IPS-NIHi7 (cell line): ENCODE data around the gene ASB8.
"Not testable (repeated sequence)": the region's sequence is repeated elsewhere in the genome, so short reads cannot be mapped to it uniquely, and the experiment has no call there.

ENCODE experiments used
- DNase-seq: peaks from one replicate; pipeline ENCODE4 v3.0.0; 2012; ENCODE audit warnings: mixed read lengths; ENCODE audit errors: extremely low spot score

ASB8 gene

GRCh38 chr12:48142818-48143674 is 14.3 kb downstream of the ASB8 start:
- DNase-seq = peak; percentile 38

- no peak for DNase-seq
Observed at GRCh38 chr12:48135027-48135426, 22.3 kb downstream of the ASB8 start.

GRCh38 chr12:48132826-48133225 is 24.5 kb downstream of the ASB8 start:
- DNase-seq = no peak

GRCh38 chr12:48131517-48131916 is 25.8 kb downstream of the ASB8 start:
- DNase-seq = no peak

- no peak for DNase-seq
Observed at GRCh38 chr12:48129376-48129775, 27.9 kb downstream of the ASB8 start.

GRCh38 chr12:48128800-48129199 is 28.5 kb downstream of the ASB8 start:
- DNase-seq = no peak

GRCh38 chr12:48126953-48127630 is 30.2 kb downstream of the ASB8 start:
- DNase-seq = no peak

- DNase-seq = no peak
Observed at GRCh38 chr12:48125985-48126384, 31.3 kb downstream of the ASB8 start.

GRCh38 chr12:48125542-48125941 is 31.8 kb downstream of the ASB8 start:
- DNase-seq = not testable (repeated sequence)

GRCh38 chr12:48123169-48123568 is 34.1 kb downstream of the ASB8 start:
- no peak for DNase-seq

GRCh38 chr12:48122065-48122834 is 35.1 kb downstream of the ASB8 start:
- DNase-seq = no peak

GRCh38 chr12:48121522-48121921 is 35.8 kb downstream of the ASB8 start:
- DNase-seq = no peak

- peak; percentile 20 for DNase-seq
Observed at GRCh38 chr12:48119834-48120195, 37.5 kb downstream of the ASB8 start.

- DNase-seq = peak; percentile 97
Observed at GRCh38 chr12:48119078-48119833, 38.1 kb downstream of the ASB8 start, which contains the start of gene PFKM. TSS of gene PFKM (plus strand) at chr12:48119364. CDS start at chr12:48122775, 3,411 bp downstream.

GRCh38 chr12:48118284-48118871 is 38.9 kb downstream of the ASB8 start:
- no peak for DNase-seq

GRCh38 chr12:48115957-48116356 is 41.4 kb downstream of the ASB8 start:
- no peak for DNase-seq

GRCh38 chr12:48111312-48111693 is 46.0 kb downstream of the ASB8 start:
- DNase-seq = not testable (repeated sequence)

- DNase-seq = no peak
Observed at GRCh38 chr12:48110691-48111311, 46.5 kb downstream of the ASB8 start.

- no peak for DNase-seq
Observed at GRCh38 chr12:48109424-48109823, 47.9 kb downstream of the ASB8 start.

- no peak for DNase-seq
Observed at GRCh38 chr12:48106681-48107613, 50.4 kb downstream of the ASB8 start.
